GM12873 (cell line): ENCODE results near the gene MPPED2.

Experiments
- CTCF ChIP-seq: IDR thresholded peaks from 2 replicates; pipeline ENCODE4 v1.5.1; 2012; ENCODE audit warnings: low read depth, mild to moderate bottlenecking, moderate library complexity, low read length, control low read depth; ENCODE audit not compliant: insufficient read depth; ENCODE audit errors: missing control alignments

Gene MPPED2

GRCh38 chr11:30360741-30361140 is 225.4 kb downstream of the MPPED2 start:
- no peak for TF ChIP-seq CTCF
